ENCODE data around the gene DNAAF8. TPM values are rescaled to one million over a fixed set of nuclear protein-coding genes. Genes with fewer than 3 reads are reported as not detected.

DNAAF8 gene
- polyA plus RNA-seq, 1 donor from 2014 or later = 3.4 TPM

DNA sequence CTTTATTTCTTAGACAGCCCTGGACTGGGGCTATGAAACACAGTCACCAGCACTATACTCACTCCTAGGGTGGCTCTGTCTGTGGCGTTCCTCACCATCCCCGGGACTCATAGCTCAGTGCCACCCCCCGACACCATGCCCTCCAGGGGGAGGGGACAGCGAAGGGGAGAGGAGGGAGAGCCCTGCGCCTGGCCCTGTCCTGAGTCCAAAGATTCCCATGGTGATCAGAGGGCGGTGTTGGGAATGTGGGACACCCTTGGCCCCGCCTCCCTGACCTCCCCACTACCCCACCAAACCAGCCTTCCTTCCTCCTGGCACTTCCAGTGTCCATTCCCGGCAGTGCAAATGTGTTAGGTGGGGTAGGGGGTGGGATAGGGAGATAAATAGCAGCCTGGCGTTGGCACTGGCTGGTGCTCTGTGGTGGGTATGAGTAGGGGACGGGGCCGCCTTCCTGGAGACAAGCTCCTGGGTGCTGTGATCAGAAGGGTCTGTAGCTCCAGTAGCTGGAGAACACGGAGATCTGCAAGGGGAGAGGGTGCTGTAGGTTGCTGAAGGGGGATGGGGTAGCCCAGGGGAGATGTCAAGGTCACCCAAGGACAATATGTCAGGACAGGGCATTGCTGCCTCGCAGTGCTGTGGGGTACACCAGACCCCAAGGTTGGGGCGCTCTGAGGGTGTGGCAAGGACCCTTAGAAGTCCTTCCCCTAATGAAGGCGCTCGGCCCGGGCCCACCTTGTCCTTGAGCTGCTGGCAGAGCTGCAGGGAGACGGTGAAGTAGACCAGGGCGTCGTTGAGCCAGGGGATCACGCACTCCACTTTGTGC lies 62.9 kb downstream of the DNAAF8 start:
- no peaks in the 10 kb centered on the region for H3F3A ChIP-seq (ENCODE audit: insufficient read depth, low read length, poor library complexity, severe bottlenecking)
- no peaks in the 10 kb centered on the region for H3K36me3 ChIP-seq (ENCODE audit: insufficient read depth, low read length)
- H3K27ac ChIP-seq (ENCODE audit: low read length) = no peak overlapping the region
- H3K4me2 ChIP-seq (ENCODE audit: low read length) = no peak overlapping the region
- H4K20me1 ChIP-seq (ENCODE audit: insufficient read depth) = no peaks in the 10 kb centered on the region
- H3K79me2 ChIP-seq (replicated peaks; ENCODE audit: insufficient read depth, low read length) = no peaks in the 10 kb centered on the region
- no peak overlapping the region for H3K9ac ChIP-seq (ENCODE audit: low read length)
- no peak overlapping the region for H2AFZ ChIP-seq (ENCODE audit: low read depth, low read length)
- H3K9me3 ChIP-seq (ENCODE audit: low read length) = no peaks in the 10 kb centered on the region
- TF ChIP-seq EZH2 (IDR thresholded peaks at IDR 0.05; ENCODE audit: borderline replicate concordance, insufficient read depth, low read length, poor library complexity, severe bottlenecking) (no peak), RAD21 (conservative IDR thresholded peaks at IDR 0.05) (no peak), TAF1 (IDR thresholded peaks at IDR 0.05; ENCODE audit: low read depth) (no peak), MXI1 (conservative IDR thresholded peaks at IDR 0.05; ENCODE audit: poor library complexity, severe bottlenecking) (no peak), POLR2AphosphoS5 (IDR thresholded peaks at IDR 0.05) (no peak), SMC3 (conservative IDR thresholded peaks at IDR 0.05; ENCODE audit: poor library complexity) (no peak)
- TF ChIP-seq, protein P1, sequence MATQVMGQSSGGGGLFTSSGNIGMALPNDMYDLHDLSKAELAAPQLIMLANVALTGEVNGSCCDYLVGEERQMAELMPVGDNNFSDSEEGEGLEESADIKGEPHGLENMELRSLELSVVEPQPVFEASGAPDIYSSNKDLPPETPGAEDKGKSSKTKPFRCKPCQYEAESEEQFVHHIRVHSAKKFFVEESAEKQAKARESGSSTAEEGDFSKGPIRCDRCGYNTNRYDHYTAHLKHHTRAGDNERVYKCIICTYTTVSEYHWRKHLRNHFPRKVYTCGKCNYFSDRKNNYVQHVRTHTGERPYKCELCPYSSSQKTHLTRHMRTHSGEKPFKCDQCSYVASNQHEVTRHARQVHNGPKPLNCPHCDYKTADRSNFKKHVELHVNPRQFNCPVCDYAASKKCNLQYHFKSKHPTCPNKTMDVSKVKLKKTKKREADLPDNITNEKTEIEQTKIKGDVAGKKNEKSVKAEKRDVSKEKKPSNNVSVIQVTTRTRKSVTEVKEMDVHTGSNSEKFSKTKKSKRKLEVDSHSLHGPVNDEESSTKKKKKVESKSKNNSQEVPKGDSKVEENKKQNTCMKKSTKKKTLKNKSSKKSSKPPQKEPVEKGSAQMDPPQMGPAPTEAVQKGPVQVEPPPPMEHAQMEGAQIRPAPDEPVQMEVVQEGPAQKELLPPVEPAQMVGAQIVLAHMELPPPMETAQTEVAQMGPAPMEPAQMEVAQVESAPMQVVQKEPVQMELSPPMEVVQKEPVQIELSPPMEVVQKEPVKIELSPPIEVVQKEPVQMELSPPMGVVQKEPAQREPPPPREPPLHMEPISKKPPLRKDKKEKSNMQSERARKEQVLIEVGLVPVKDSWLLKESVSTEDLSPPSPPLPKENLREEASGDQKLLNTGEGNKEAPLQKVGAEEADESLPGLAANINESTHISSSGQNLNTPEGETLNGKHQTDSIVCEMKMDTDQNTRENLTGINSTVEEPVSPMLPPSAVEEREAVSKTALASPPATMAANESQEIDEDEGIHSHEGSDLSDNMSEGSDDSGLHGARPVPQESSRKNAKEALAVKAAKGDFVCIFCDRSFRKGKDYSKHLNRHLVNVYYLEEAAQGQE (IDR thresholded peaks at IDR 0.05; ENCODE audit: borderline replicate concordance) = no peak
- TF ChIP-seq, protein P2, sequence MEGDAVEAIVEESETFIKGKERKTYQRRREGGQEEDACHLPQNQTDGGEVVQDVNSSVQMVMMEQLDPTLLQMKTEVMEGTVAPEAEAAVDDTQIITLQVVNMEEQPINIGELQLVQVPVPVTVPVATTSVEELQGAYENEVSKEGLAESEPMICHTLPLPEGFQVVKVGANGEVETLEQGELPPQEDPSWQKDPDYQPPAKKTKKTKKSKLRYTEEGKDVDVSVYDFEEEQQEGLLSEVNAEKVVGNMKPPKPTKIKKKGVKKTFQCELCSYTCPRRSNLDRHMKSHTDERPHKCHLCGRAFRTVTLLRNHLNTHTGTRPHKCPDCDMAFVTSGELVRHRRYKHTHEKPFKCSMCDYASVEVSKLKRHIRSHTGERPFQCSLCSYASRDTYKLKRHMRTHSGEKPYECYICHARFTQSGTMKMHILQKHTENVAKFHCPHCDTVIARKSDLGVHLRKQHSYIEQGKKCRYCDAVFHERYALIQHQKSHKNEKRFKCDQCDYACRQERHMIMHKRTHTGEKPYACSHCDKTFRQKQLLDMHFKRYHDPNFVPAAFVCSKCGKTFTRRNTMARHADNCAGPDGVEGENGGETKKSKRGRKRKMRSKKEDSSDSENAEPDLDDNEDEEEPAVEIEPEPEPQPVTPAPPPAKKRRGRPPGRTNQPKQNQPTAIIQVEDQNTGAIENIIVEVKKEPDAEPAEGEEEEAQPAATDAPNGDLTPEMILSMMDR (IDR thresholded peaks at IDR 0.05; ENCODE audit: poor library complexity, severe bottlenecking) = no peak
- no peaks in the 10 kb centered on the region for H3K9me2 ChIP-seq (ENCODE audit: insufficient read depth, low read length)
- H3K27me3 ChIP-seq (ENCODE audit: insufficient read depth, low read depth, low read length) = no peaks in the 10 kb centered on the region
- no peak overlapping the region for H3K4me3 ChIP-seq (ENCODE audit: low read length)

DNA sequence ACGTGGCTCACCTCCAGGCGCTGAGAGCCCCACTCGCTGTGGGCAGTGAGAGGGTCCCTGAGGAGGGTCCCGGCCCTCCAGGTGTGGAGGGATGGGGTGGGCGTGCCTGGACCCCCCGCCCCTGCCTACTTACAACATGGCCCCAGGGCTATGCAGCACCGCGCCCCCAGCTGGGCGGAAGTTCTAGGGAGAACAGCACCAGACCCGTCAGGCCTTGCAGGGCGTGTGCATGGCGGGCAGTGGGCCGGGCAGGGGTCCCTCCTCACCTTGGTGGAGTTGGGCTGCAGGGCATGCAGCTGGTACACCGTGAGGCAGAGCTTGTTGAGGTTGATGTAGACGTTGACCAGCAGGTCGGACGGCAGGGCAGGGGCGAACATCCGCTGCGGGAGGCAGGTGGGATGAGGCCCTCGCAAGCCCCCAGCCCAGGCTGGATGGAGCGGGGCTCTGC lies 63.5 kb downstream of the DNAAF8 start:
- no peak overlapping the region for H3K4me2 ChIP-seq (ENCODE audit: low read length)
- no peak overlapping the region for H2AFZ ChIP-seq (ENCODE audit: low read depth, low read length)
- H3K9ac ChIP-seq (ENCODE audit: low read length) = no peak overlapping the region
- H3K27me3 ChIP-seq (ENCODE audit: insufficient read depth, low read depth, low read length) = no peaks in the 10 kb centered on the region
- no peaks in the 10 kb centered on the region for H3K9me3 ChIP-seq (ENCODE audit: low read length)
- no peaks in the 10 kb centered on the region for H3K9me2 ChIP-seq (ENCODE audit: insufficient read depth, low read length)
- no peak overlapping the region for H3K4me3 ChIP-seq (ENCODE audit: low read length)
- H3K79me2 ChIP-seq (replicated peaks; ENCODE audit: insufficient read depth, low read length) = no peaks in the 10 kb centered on the region
- H3K27ac ChIP-seq (ENCODE audit: low read length) = no peak overlapping the region
- H3K36me3 ChIP-seq (ENCODE audit: insufficient read depth, low read length) = no peaks in the 10 kb centered on the region
- no peak for TF ChIP-seq TAF1 (IDR thresholded peaks at IDR 0.05; ENCODE audit: low read depth)
- TF ChIP-seq EZH2 (IDR thresholded peaks at IDR 0.05; ENCODE audit: borderline replicate concordance, insufficient read depth, low read length, poor library complexity, severe bottlenecking) = no peak
- no peak for TF ChIP-seq RAD21 (conservative IDR thresholded peaks at IDR 0.05)
- no peak for TF ChIP-seq POLR2AphosphoS5 (IDR thresholded peaks at IDR 0.05)
- no peak for TF ChIP-seq EP300 (conservative IDR thresholded peaks at IDR 0.05; ENCODE audit: poor library complexity, severe bottlenecking)
- no peak for TF ChIP-seq SMC3 (conservative IDR thresholded peaks at IDR 0.05; ENCODE audit: poor library complexity)
- TF ChIP-seq, protein P2 (IDR thresholded peaks at IDR 0.05; ENCODE audit: poor library complexity, severe bottlenecking) = no peak
- TF ChIP-seq, protein P1 (IDR thresholded peaks at IDR 0.05; ENCODE audit: borderline replicate concordance) = no peak
- no peaks in the 10 kb centered on the region for H4K20me1 ChIP-seq (ENCODE audit: insufficient read depth)
- no peaks in the 10 kb centered on the region for H3F3A ChIP-seq (ENCODE audit: insufficient read depth, low read length, poor library complexity, severe bottlenecking)
